GM18867 (cell line): ENCODE results near the gene RAB17.

Experiments used
- ATAC-seq: cut with Tn5 transposase; IDR thresholded peaks from one replicate; pipeline ENCODE4 v1.9.1; 2021; ENCODE audit warnings: mild to moderate bottlenecking, moderate library complexity; ENCODE audit not compliant: unreplicated experiment

Gene RAB17, protein sequence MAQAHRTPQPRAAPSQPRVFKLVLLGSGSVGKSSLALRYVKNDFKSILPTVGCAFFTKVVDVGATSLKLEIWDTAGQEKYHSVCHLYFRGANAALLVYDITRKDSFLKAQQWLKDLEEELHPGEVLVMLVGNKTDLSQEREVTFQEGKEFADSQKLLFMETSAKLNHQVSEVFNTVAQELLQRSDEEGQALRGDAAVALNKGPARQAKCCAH

DNA sequence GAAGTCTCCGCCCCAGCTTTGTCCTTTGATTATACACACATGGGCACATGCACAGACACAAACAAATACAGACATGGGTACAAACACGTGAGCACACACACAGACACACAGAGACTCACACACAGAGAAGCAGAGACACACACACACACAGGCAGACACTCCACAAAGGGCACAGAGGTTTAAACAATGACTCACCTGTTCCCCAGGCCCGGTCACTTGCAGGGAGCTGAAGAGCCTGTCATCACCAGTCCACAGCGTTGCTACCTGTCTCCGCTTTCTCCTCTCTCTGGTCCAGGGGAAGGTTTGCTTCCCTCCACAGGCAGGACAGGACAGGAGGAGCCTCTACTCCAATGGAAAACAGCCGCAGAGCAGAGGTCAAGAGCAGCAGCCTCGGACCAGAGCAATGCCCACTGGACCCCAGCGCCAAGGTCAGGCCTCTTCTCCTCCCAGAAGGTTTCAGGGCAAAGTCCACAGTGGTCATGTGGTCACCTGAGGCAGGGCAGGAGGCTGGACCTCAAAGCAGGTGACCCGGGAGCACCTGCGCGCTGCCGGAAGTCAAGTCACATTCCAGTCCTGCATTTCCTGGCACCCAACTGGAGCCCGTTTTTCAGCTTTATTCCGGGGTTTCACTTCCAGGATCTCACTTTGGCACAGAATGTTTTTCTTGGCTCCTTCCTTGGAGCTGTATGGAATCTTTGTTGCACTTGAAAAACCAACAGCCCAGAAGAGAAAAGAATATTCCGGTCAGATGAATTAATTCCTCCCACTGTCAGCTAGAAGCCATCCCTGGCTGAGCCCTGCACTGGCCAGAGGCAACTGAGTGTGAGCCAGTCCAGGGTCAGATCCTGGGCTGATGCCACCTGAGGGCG is at the start of gene RAB17:
Gene RAB17 (minus strand): TSS at position 463 of the 869 bp plus-strand sequence. CDS start 4,580 bp downstream, outside the sequence.
- ATAC-seq = no peak

DNA sequence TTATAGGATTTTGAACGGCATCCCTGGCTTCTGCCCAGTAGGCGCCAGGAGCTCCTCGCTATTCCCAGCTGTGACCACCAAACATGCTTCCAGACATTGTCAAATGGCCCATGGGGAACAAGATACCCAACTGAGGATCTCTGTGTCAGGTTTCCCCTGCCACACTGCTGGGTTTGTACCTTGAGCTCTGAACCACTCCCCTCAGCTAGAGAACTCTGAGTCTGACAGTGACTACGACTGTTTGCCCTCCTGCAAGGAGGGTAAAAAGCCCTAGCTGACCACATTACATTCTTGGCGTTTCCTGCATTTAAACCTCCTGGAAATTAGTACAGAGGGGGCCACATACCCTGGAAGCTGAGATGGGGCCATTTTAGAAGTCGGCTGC is 49.3 kb upstream of the RAB17 start:
- ATAC-seq = no peak

DNA sequence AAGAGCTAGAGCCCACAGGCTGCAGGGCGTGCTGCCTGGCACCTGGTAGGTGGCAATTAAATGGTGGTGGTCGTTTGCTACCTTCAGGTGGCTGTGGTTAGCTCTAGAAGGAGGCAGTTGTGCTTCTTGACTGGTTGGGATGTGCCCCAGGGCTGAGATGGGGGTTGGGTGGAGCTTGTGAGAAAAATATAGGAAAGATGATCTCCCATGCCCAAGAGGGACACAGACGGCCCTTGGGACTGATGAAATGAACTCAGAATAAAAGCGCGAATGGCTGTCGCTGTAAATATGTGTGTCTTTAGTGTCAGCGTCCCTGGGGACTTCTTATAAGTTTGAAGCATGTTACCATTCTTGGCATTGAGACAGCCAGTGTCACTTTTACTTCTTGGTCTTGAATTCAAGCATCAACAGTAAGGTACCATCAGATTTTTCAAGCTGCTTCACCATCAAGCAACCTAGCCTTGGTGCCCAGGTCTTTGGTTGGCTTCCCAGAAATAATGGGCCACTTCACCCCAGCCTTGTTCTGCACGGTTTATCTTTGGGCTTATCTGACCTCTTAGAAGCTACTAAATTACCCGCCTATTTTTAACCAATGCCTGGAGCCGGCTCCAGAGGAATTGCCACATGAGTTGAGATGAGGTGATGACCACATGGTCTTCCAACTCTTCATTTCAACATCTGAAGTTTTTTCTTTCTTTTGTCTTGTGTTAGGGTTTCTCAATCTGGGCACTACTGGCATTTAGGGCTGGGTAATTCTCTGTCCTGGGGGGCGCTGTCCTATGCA is 48.7 kb upstream of the RAB17 start:
- ATAC-seq = no peak

- ATAC-seq = no peak
Measured at GRCh38 chr2:237638176-237638575, 47.6 kb upstream of the RAB17 start.

- no peak for ATAC-seq
Measured at GRCh38 chr2:237637429-237638135, 47.0 kb upstream of the RAB17 start.

DNA sequence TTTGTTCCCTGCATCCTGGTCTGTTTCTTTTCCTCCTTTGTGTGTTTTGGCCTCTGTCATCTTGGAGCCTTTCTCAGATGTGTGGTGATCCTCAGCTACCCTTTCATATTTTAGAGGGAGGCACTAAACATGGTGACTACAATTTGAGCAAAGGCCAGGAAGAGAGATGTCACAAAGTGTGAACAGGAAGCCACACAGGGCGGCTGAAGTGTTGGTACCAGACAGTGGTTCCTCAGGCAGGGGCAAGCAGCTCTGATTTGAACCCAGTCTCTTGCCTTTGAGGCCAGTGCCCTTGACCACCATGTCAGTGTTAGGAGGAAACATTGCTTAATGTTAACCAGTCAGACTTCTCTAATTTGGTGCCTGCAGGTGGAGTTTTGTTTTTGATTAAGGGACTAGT is 46.0 kb upstream of the RAB17 start:
- ATAC-seq = no peak

DNA sequence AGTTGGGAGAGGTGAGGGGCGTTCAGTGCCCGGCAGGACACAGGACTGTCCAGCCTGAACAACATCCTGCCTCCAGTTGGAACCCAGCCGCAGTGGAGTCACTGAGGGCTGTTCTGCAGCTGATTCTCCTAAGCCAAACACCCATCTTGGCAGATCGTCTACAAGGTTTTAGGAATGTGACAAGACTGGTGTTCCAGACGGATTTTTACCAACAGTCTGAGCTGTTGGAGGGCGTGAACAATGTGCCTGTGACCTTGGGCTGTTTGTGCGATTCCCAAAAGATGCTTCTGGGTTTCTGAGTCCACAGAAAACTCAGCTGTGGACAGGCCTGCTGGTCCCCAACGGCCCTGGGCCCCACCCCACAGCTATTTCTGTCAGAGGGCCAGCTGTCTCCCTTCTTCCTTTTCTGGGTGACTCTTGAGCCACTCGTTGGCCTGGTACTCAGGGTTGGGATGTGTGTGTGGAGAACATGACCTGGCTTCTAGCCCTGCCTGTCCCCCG is 42.6 kb upstream of the RAB17 start:
- ATAC-seq = no peak

- ATAC-seq = no peak
Measured at GRCh38 chr2:237631801-237632585, 41.5 kb upstream of the RAB17 start.

DNA sequence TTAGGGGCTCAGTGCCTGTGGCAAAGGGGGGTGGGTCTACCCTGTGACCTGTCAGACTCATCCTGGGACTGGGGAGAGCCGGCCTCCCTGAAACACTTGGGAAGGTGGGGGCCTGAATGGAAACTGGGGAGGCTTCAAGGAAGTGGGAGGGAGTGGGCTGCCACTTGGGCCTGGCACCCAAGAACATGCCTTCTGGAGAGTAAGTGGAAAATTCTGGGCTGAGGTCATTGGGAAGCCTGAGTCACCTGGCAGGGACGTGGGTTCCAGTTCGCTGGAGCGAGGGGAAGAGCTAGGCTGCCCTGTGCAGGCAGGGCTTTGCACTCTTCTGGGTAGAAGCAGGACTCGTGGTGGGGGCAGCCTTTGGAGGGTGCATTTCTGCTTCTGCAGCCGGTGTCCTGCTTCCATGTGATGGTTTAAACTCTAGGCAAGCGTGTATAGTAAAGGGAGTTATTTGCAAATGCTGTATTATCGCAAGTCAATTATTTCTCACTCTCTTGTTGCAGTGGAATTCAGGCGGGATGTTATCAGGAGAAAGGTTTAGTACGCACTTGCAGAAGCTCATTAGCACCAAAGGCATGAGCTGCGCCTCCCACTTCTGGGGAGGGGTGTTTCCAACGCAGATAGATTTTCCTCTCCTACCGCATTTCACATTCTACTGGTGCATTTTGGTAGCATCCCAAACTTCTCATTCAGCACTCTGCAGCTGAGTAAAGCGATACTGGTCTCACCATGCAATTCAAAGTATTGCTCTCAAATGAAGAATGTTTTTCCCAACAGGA is 40.7 kb upstream of the RAB17 start:
- no peak for ATAC-seq

- no peak for ATAC-seq
Measured at GRCh38 chr2:237630216-237631000, 39.9 kb upstream of the RAB17 start.

DNA sequence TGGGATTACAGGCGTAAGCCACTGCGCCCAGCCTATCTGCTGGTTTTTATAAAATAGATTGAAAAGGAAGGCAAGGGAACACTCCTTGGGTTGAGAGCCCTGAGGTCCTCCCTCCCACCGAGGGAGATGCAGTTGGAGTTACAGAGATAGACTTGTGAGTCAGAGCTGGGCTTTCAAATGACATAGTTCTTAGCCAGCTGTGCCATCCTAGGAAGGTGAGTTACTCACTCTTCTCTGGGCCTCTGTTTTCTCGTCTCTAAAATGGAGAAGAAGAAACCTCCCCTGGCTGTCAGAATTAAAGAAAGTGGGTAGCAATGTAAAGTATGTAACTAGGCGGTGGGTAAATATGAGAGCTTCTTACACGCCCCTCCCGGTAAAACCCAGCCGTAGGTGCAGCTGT is 39.2 kb upstream of the RAB17 start:
- no peak for ATAC-seq

- no peak for ATAC-seq
Measured at GRCh38 chr2:237629188-237629534, 38.6 kb upstream of the RAB17 start.

DNA sequence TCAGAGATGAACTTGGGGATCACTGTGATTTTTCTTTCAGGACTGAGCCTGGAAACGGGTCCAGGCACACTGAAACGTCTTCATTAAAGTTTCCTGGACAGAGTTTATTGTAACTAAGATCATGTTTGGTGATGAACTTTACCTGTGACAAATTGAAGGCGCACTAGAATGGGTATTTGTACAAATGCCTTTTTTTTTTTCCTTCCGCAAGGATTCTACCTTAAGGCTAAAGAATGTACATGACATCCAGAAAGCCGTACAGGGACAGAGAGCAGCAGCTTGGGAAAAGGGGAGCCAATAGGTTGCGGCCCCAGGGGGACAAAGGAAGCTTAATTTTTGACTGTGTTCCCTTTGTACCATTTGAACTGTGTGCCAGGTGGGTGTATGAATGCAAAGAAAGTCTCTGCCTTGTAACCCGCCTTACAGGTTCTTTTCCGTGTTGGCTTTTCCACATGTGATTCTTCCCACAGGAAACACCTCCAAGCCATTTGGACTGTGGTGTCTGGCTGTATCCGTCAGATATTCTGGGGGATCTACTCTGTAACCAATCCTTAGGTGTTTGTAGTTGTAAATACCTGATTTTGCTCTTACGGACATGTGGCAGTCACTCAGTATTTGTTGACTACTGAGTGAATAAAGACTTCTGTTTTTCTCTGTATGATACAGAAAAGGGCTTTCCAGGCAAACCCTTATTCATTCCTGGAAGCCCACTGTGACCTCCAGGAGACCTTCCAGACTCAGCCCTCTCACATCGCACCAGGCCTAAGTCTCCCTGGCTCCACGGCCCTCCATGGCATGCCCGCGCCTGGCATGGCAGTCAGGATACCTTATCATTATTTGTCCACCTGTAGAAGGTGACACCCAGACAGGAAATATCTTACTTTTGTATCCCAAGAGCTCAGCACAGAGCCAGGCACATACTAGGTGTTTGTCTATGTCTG is 38.0 kb upstream of the RAB17 start:
- no peak for ATAC-seq

- ATAC-seq = no peak
Measured at GRCh38 chr2:237627441-237628246, 37.1 kb upstream of the RAB17 start, which contains the start of gene LRRFIP1. Gene LRRFIP1, plus strand, starts transcription at chr2:237627587. Its CDS starts 58 bp downstream, at chr2:237627645.

DNA sequence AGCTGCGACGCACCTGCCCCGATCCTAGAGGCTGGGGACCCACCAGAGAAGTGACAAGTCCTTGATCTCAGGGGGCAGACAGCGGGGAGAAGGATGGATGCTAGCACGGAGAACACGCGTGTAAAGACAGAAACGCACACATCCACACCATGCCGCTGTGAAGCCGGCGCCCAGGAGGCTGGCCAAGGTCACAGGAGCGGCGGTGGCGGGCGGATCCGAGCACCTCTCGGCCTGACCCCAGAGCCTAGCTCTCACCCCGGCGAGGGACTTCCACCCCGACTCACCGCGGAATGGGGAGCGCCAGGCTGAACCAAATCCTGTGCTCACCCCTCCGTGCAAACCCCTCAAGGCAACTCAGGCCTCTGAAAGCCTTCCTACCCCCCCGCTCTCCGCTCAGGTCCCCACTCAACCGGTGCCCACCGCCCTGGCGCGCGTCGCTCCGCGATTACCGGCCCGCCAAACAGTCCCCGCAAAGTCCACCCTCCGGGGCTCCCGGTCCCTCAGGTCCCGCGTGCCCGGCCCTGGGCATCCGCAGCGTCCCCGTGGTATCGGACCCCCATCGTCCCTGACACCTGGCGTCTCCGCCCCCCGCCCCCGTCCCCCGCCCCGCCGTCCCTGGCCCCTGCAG is 36.4 kb upstream of the RAB17 start:
- no peak for ATAC-seq

DNA sequence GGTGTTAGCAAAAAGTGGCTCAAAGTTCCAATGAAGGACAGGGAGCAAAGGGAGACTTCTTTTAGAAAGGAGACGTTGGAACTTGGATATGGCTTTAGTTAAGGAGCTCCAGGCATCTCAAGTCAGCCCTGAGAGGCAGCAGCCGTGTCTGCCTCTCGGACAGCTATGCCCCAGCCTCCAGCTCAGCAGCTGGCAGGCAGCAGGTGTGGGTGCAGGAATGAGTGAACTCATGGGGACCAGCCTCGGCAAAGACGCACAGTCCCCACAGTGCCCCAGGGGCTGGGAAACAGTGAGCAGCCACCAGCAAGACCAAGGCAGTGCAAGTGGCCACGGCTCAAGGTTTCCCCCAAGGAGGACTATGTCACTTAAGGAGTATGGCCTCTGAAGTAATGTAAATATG is 35.2 kb upstream of the RAB17 start:
- no peak for ATAC-seq
